ENCODE measurements around the gene GSK3A. TPM values are rescaled to one million over a fixed set of nuclear protein-coding genes. Genes with fewer than 3 reads are reported as not detected.

Gene GSK3A
- total RNA-seq, 1 donor from 2014 or later = 52.3 TPM

DNA sequence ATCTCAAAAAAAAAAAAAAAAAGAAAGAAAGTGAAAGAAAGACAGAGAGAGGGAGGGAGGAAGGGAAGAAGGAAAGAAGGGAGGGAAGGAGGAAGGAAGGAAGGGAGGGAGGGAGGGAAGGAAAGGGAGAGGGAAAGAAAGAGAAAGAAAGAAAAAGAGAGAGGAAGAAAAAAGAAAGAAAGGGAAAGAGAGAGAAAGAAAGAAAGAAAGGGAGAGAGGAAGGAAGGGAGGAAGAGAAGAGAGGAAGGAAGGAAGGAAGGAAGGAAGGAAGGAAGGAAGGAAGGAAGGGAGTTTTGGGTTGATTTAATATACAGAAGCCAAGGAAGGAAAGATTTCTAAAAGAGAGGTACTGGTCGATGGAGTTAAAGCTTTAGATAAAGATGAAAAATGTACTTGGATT is 53.7 kb downstream of the GSK3A start:
- H3K36me3 Mint-ChIP-seq (ENCODE audit: unreplicated experiment) = no peaks in the 10 kb centered on the region
- peaks cover 28% of the 10 kb centered on the region for H3K27me3 Mint-ChIP-seq (ENCODE audit: unreplicated experiment)
- peaks cover 6% of the 10 kb centered on the region for H3K9me3 Mint-ChIP-seq (ENCODE audit: unreplicated experiment)
- DNase-seq (ENCODE audit: extremely low spot score, unreplicated experiment) = no peak
- no peaks in the 10 kb centered on the region for H3K4me1 Mint-ChIP-seq (ENCODE audit: unreplicated experiment)
- TF ChIP-seq, protein P1, sequence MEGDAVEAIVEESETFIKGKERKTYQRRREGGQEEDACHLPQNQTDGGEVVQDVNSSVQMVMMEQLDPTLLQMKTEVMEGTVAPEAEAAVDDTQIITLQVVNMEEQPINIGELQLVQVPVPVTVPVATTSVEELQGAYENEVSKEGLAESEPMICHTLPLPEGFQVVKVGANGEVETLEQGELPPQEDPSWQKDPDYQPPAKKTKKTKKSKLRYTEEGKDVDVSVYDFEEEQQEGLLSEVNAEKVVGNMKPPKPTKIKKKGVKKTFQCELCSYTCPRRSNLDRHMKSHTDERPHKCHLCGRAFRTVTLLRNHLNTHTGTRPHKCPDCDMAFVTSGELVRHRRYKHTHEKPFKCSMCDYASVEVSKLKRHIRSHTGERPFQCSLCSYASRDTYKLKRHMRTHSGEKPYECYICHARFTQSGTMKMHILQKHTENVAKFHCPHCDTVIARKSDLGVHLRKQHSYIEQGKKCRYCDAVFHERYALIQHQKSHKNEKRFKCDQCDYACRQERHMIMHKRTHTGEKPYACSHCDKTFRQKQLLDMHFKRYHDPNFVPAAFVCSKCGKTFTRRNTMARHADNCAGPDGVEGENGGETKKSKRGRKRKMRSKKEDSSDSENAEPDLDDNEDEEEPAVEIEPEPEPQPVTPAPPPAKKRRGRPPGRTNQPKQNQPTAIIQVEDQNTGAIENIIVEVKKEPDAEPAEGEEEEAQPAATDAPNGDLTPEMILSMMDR (IDR thresholded peaks at IDR 0.05) = no peak
- H3K27ac Mint-ChIP-seq (ENCODE audit: unreplicated experiment) = no peak overlapping the region
- H3K4me3 Mint-ChIP-seq (ENCODE audit: unreplicated experiment) = no peak overlapping the region

DNA sequence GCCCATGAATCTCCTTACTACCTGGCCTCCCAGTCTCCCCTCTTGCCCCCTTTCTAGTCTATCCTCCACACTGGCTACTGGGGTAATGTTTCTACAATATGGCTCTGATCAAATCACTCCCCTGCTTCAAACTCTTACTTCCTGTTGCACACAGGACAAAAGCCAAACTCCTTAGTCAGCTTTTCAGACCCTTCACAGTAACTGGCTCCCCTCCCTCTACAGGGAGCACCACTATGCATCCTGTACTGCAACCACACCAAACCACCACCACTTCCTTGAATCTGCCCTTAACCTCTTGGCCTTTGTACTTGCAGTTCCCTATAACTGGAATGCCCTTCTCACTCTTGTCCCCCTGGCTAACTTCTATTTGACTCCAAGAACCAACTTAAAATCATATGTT is 57.1 kb downstream of the GSK3A start:
- Mint-ChIP-seq H3K9me3 (ENCODE audit: unreplicated experiment) (no peaks in the 10 kb centered on the region), H3K36me3 (ENCODE audit: unreplicated experiment) (no peaks in the 10 kb centered on the region), H3K4me1 (ENCODE audit: unreplicated experiment) (no peaks in the 10 kb centered on the region), H3K27me3 (ENCODE audit: unreplicated experiment) (peaks cover 38% of the 10 kb centered on the region), H3K27ac (ENCODE audit: unreplicated experiment) (no peak overlapping the region), H3K4me3 (ENCODE audit: unreplicated experiment) (no peak overlapping the region)
- DNase-seq (ENCODE audit: extremely low spot score, unreplicated experiment) = no peak
- TF ChIP-seq, protein P1 (IDR thresholded peaks at IDR 0.05) = no peak

DNA sequence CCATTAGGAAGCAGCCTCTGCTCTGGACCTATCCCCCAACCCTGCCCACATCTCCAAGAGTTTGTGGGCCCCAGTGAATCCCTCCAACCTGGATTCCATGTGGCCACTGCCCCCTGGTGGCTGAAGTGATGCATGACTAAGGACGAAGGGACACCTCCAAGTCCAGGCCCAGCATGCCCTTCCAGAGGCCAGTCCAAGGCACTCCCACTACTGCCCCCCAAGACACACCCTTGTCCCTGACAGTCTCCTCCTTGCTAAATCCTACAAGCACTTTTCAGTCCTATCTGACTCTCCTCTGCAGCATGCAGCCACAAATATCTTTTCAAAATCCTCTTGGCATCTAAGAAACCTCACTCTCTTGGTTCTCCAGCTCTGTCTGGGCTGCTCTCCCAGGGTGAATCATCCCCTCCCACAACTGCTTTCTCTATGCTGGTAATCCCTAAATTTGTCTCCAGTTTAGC is 58.0 kb downstream of the GSK3A start:
- Mint-ChIP-seq H3K27ac (ENCODE audit: unreplicated experiment) (no peak overlapping the region), H3K36me3 (ENCODE audit: unreplicated experiment) (no peaks in the 10 kb centered on the region), H3K9me3 (ENCODE audit: unreplicated experiment) (no peaks in the 10 kb centered on the region), H3K4me1 (ENCODE audit: unreplicated experiment) (no peaks in the 10 kb centered on the region), H3K27me3 (ENCODE audit: unreplicated experiment) (peaks cover 41% of the 10 kb centered on the region), H3K4me3 (ENCODE audit: unreplicated experiment) (no peak overlapping the region)
- TF ChIP-seq, protein P1 (IDR thresholded peaks at IDR 0.05) = peak; percentile 92
- DNase-seq (ENCODE audit: extremely low spot score, unreplicated experiment) = peak; percentile 92

Other genes starting within 250 kb of the GSK3A start
- gene ATP1A3, start 248.4 kb downstream of the GSK3A start, total RNA-seq = not detected in 2 replicates
- 0.38 and 0.55 TPM in 2 replicates for gene GRIK5, start 172.4 kb downstream of the GSK3A start, total RNA-seq
- gene ZNF574, start 166.4 kb downstream of the GSK3A start, total RNA-seq = 15.2 and 15.5 TPM in 2 replicates
- 0.64 and 1.0 TPM in 2 replicates for gene POU2F2, start 110.2 kb downstream of the GSK3A start, total RNA-seq
- 21.0 and 27.4 TPM in 2 replicates for gene DEDD2, start 24.9 kb downstream of the GSK3A start, total RNA-seq
- gene ZNF526, start 22.3 kb downstream of the GSK3A start, total RNA-seq = 9.9 and 11.9 TPM in 2 replicates
- gene ERF, start 12.5 kb upstream of the GSK3A start, total RNA-seq = 66.8 and 75.3 TPM in 2 replicates
- 115 and 122 TPM in 2 replicates for gene CIC, start 26.6 kb upstream of the GSK3A start, total RNA-seq
- gene PRR19, start 59.5 kb upstream of the GSK3A start, total RNA-seq = 2.0 and 2.2 TPM in 2 replicates
- gene PAFAH1B3, start 60.0 kb upstream of the GSK3A start, total RNA-seq = 44.4 and 47.2 TPM in 2 replicates
- gene TMEM145, start 70.7 kb upstream of the GSK3A start, total RNA-seq = 0.21 and 0.78 TPM in 2 replicates
- 75.7 and 80.9 TPM in 2 replicates for gene MEGF8, start 83.0 kb upstream of the GSK3A start, total RNA-seq
- gene CNFN, start 147.7 kb upstream of the GSK3A start, total RNA-seq = not detected in 2 replicates
- 7.6 and 8.4 TPM in 2 replicates for gene LIPE, start 184.8 kb upstream of the GSK3A start, total RNA-seq
- gene CXCL17, start 200.3 kb upstream of the GSK3A start, total RNA-seq = not detected in 2 replicates

All from osteocyte (in vitro differentiated cells).